Measurements from ENCODE around the gene NPVF. TPM values are rescaled to one million over a fixed set of nuclear protein-coding genes. Genes with fewer than 3 reads are reported as not detected.
A peak's percentile ranks its signal among the peaks of the same experiment; 100 is the strongest.

NPVF gene
- total RNA-seq, 1 experiment from 2014 or later, result not detected

- peak; percentile 22 for DNase-seq
- Histone ChIP-seq H3K27me3 (ENCODE audit: control insufficient read depth, insufficient read depth, low read length) (peaks cover 6% of the 10 kb centered on the region; the same call in 1 of the 2 replicates), H3K4me3 (ENCODE audit: insufficient read depth, low read depth, low read length) (no peak overlapping the region), H3K36me3 (replicated peaks; ENCODE audit: control insufficient read depth, insufficient read depth, low read length) (no peaks in the 10 kb centered on the region)
Observed at GRCh38 chr7:25244254-25245033, 16.2 kb upstream of the NPVF start.

GRCh38 chr7:25242678-25243077 lies 14.4 kb upstream of the NPVF start:
- Histone ChIP-seq H3K36me3 (replicated peaks; ENCODE audit: control insufficient read depth, insufficient read depth, low read length) (no peaks in the 10 kb centered on the region), H3K27me3 (ENCODE audit: control insufficient read depth, insufficient read depth, low read length) (peaks cover 6% of the 10 kb centered on the region; the same call in 1 of the 2 replicates), H3K4me3 (ENCODE audit: insufficient read depth, low read depth, low read length) (no peak overlapping the region)
- no peak for DNase-seq

GRCh38 chr7:25240896-25241295 lies 12.6 kb upstream of the NPVF start:
- H3K36me3 ChIP-seq (replicated peaks; ENCODE audit: control insufficient read depth, insufficient read depth, low read length), result no peaks in the 10 kb centered on the region
- no peak overlapping the region for H3K4me3 ChIP-seq (ENCODE audit: insufficient read depth, low read depth, low read length)
- no peak for DNase-seq
- peaks cover 6% of the 10 kb centered on the region; the same call in 1 of the 2 replicates for H3K27me3 ChIP-seq (ENCODE audit: control insufficient read depth, insufficient read depth, low read length)

GRCh38 chr7:25240340-25240739 lies 12.1 kb upstream of the NPVF start:
- H3K27me3 ChIP-seq (ENCODE audit: control insufficient read depth, insufficient read depth, low read length), result peaks cover 6% of the 10 kb centered on the region; the same call in 1 of the 2 replicates
- DNase-seq, result no peak
- no peaks in the 10 kb centered on the region for H3K36me3 ChIP-seq (replicated peaks; ENCODE audit: control insufficient read depth, insufficient read depth, low read length)
- no peak overlapping the region for H3K4me3 ChIP-seq (ENCODE audit: insufficient read depth, low read depth, low read length)

- Histone ChIP-seq H3K4me3 (ENCODE audit: insufficient read depth, low read depth, low read length) (no peak overlapping the region), H3K36me3 (replicated peaks; ENCODE audit: control insufficient read depth, insufficient read depth, low read length) (no peaks in the 10 kb centered on the region), H3K27me3 (ENCODE audit: control insufficient read depth, insufficient read depth, low read length) (peaks cover 6% of the 10 kb centered on the region; the same call in 1 of the 2 replicates)
- no peak for DNase-seq
Observed at GRCh38 chr7:25239888-25240287, 11.6 kb upstream of the NPVF start.

GRCh38 chr7:25238066-25238725 lies 9.9 kb upstream of the NPVF start:
- no peak for DNase-seq
- Histone ChIP-seq H3K27me3 (ENCODE audit: control insufficient read depth, insufficient read depth, low read length) (peaks cover 3% of the 10 kb centered on the region; the same call in 1 of the 2 replicates), H3K36me3 (replicated peaks; ENCODE audit: control insufficient read depth, insufficient read depth, low read length) (no peaks in the 10 kb centered on the region), H3K4me3 (ENCODE audit: insufficient read depth, low read depth, low read length) (no peak overlapping the region)

GRCh38 chr7:25235471-25235870 lies 7.2 kb upstream of the NPVF start:
- H3K36me3 ChIP-seq (replicated peaks; ENCODE audit: control insufficient read depth, insufficient read depth, low read length), result no peaks in the 10 kb centered on the region

GRCh38 chr7:25234336-25234735 lies 6.0 kb upstream of the NPVF start:
- no peak for DNase-seq
- Histone ChIP-seq H3K36me3 (replicated peaks; ENCODE audit: control insufficient read depth, insufficient read depth, low read length) (no peaks in the 10 kb centered on the region), H3K4me3 (ENCODE audit: insufficient read depth, low read depth, low read length) (no peak overlapping the region), H3K27me3 (ENCODE audit: control insufficient read depth, insufficient read depth, low read length) (no peaks in the 10 kb centered on the region)

More at GRCh38 chr7:25235471-25235870, 7.2 kb upstream of the NPVF start:
- Histone ChIP-seq H3K27me3 (ENCODE audit: control insufficient read depth, insufficient read depth, low read length) (no peaks in the 10 kb centered on the region; the same call in 1 of the 2 replicates), H3K4me3 (ENCODE audit: insufficient read depth, low read depth, low read length) (no peak overlapping the region)
- no peak for DNase-seq

GRCh38 chr7:25223206-25223605 lies 5.1 kb downstream of the NPVF start:
- no peak overlapping the region for H3K4me3 ChIP-seq (ENCODE audit: insufficient read depth, low read depth, low read length)
- no peaks in the 10 kb centered on the region for H3K27me3 ChIP-seq (ENCODE audit: control insufficient read depth, insufficient read depth, low read length)
- DNase-seq, result no peak
- H3K36me3 ChIP-seq (replicated peaks; ENCODE audit: control insufficient read depth, insufficient read depth, low read length), result no peaks in the 10 kb centered on the region

- H3K4me3 ChIP-seq (ENCODE audit: insufficient read depth, low read depth, low read length), result no peak overlapping the region
- no peaks in the 10 kb centered on the region for H3K36me3 ChIP-seq (replicated peaks; ENCODE audit: control insufficient read depth, insufficient read depth, low read length)
- H3K27me3 ChIP-seq (ENCODE audit: control insufficient read depth, insufficient read depth, low read length), result no peaks in the 10 kb centered on the region
- no peak for DNase-seq
Observed at GRCh38 chr7:25222666-25223065, 5.6 kb downstream of the NPVF start.

- Histone ChIP-seq H3K4me3 (ENCODE audit: insufficient read depth, low read depth, low read length) (no peak overlapping the region), H3K36me3 (replicated peaks; ENCODE audit: control insufficient read depth, insufficient read depth, low read length) (no peaks in the 10 kb centered on the region), H3K27me3 (ENCODE audit: control insufficient read depth, insufficient read depth, low read length) (no peaks in the 10 kb centered on the region)
- no peak for DNase-seq
Observed at GRCh38 chr7:25221009-25221408, 7.3 kb downstream of the NPVF start.

- no peak for DNase-seq
- H3K27me3 ChIP-seq (ENCODE audit: control insufficient read depth, insufficient read depth, low read length), result no peaks in the 10 kb centered on the region
- no peaks in the 10 kb centered on the region for H3K36me3 ChIP-seq (replicated peaks; ENCODE audit: control insufficient read depth, insufficient read depth, low read length)
- no peak overlapping the region for H3K4me3 ChIP-seq (ENCODE audit: insufficient read depth, low read depth, low read length)
Observed at GRCh38 chr7:25218191-25218590, 10.1 kb downstream of the NPVF start.

- Histone ChIP-seq H3K4me3 (ENCODE audit: insufficient read depth, low read depth, low read length) (no peak overlapping the region), H3K27me3 (ENCODE audit: control insufficient read depth, insufficient read depth, low read length) (no peaks in the 10 kb centered on the region), H3K36me3 (replicated peaks; ENCODE audit: control insufficient read depth, insufficient read depth, low read length) (no peaks in the 10 kb centered on the region)
- no peak for DNase-seq
Observed at GRCh38 chr7:25216837-25217236, 11.4 kb downstream of the NPVF start.

GRCh38 chr7:25215694-25216335 lies 12.5 kb downstream of the NPVF start:
- H3K27me3 ChIP-seq (ENCODE audit: control insufficient read depth, insufficient read depth, low read length), result no peaks in the 10 kb centered on the region
- H3K36me3 ChIP-seq (replicated peaks; ENCODE audit: control insufficient read depth, insufficient read depth, low read length), result no peaks in the 10 kb centered on the region
- H3K4me3 ChIP-seq (ENCODE audit: insufficient read depth, low read depth, low read length), result no peak overlapping the region
- no peak for DNase-seq

Data from H7 (cell line).